HCEC 1CT (cell line): ENCODE data around the gene CYB5R4.
"Not testable (repeated sequence)": the region's sequence is repeated elsewhere in the genome, so short reads cannot be mapped to it uniquely, and the experiment has no call there.

ENCODE experiments used
- DNase-seq: peaks from one replicate; pipeline ENCODE4 v3.0.0-alpha.2; 2017

Gene CYB5R4

DNA sequence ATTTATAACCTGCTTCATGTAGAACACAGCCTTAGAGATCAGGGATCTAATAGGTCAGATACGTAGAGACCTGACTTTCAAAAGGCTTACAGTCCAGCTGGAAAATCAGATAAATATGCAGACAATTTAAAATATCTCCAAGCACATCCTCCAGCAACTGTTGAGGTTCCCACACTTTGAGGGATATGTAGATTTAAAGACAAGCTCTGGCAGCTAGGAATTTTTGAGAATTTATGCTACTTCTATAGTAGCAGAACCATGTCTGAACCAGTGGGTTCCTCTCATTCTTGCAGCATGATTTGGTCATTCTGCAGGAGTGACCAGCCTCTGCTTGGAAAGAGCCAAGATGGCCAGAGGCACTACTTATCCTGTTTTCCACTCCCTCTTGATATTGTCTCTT lies 60.5 kb downstream of the CYB5R4 start:
- no peak for DNase-seq

DNA sequence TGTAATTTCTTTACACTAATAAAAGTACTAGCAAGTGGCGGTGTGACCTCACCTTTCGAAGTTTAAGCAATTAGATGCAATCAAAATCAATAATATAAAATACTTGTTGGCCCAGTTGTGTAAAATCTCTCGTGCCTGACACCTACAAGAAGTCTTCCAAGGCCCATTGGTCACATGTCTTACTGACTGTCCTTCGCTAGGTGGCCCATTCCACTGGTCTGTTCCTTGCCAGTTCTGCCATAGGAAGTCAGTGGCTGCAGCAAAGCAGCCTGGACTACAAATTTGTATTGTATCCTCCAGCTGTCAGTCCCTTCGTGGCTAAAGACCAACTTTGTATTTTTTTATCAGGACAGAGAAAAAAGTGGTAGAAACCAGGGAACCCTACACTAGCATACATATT lies 61.8 kb downstream of the CYB5R4 start:
- no peak for DNase-seq

DNA sequence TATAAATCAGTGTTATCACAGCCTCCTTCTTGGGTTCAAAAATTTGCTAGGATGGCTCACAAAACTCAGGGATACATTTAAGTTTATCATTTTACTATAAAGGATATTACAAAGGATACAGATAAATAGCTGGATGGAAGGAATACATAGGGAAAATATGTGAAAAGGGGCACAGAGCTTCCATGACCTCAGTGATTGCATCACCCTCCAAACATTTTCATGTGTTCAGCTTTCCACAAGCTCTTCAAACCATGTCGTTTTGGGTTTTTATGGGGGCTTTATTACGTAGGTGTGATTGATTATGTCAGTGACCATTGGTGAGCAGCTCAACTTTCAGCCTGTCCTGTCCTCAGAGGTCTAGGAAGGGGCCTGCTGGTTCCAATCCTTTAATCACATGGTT lies 68.0 kb downstream of the CYB5R4 start:
- no peak for DNase-seq

DNA sequence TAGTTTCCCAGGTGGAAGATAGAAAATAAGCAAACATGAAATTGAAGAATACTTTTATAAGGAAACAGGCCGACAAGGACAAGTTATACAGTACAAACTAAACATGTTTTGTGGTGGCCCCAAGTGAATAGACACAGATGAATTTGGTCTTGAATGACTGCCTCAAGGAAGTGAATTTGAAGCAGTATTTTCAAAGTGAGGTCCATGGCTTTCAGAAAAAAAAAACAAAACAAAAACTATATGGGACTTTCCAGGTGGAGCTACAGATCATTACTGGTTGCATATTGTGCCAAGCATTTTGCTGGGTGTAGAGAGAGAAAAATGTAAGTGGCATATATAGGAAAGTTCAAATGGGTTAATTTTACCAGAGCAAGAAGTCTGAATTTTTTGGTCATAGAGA lies 68.8 kb downstream of the CYB5R4 start:
- no peak for DNase-seq

DNA sequence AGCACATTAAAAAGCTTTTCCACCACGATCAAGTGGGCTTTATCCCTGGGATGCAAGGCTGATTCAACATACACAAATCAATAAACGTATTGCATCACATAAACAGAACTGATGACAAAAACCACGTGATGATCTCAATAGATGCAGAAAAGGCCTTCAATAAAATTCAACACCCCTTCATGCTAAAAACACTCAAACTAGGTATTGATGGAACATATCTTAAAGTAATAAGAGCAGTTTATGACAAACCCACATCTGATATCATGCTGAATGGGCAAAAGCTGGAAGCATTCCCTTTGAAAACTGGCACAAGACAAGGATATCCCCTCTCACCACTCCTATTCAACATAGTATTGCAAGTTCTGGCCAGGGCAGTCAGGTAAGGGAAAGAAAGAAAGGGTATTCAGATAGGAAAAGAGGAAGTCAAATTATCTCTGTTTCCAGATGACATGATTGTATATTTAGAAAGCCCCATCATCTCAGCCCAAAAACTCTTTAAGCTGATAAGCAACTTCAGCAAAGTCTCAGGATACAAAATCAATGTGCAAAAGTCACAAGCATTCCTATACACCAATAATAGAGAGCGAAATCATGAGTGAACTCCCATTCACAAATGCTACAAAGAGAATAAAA lies 86.8 kb downstream of the CYB5R4 start:
- DNase-seq, result not testable (repeated sequence)

DNA sequence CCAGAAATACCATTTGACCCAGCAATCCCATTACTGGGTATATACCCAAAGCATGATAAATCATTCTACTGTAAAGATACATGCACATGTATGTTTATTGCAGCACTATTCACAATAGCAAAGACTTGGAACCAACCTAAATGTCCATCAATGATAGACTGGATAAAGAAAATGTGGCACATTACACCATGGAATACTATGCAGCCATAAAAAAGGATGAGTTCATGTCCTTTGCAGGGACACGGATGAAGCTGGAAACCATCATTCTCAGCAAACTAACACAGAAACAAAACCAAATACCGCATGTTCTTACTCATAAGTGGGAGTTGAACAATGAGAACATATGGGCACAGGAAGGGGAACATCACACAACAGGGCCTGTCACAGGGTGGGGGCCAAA lies 88.5 kb downstream of the CYB5R4 start:
- not testable (repeated sequence) for DNase-seq

DNA sequence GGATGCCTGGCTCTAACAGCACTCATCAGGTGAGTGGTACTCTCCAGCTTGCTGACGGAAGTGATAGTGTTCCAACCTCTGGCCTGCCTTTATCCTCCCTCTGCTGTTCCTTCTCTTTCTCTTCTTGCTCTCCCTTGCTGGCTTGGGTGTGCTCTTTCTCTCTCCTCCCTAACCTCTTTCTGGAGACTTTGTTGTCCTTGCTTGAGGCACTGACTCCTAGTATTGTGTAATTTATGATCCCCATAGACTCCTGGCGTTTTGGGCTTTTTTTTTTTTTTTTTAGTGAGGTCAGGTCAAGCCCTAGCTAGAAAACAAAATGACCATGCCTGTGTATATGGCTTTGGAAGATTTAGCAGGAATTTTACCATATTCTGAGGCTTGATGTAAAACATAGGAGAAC lies 89.4 kb downstream of the CYB5R4 start:
- DNase-seq, result no peak

DNA sequence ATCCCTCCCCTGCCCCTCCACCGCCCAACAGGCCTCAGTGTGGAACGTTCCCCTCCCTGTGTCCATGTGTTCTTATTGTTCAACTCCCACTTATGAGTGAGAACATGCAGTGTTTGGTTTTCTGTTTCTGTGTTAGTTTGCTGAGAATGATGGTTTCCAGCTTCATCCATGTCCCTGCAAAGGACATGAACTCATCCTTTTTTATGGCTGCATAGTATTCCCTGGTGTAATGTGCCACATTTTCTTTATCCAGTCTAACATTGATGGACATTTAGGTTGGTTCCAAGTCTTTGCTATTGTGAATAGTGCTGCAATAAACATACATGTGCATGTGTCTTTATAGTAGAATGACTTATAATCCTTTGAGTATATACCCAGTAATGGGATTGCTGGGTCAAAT lies 91.9 kb downstream of the CYB5R4 start:
- not testable (repeated sequence) for DNase-seq

DNA sequence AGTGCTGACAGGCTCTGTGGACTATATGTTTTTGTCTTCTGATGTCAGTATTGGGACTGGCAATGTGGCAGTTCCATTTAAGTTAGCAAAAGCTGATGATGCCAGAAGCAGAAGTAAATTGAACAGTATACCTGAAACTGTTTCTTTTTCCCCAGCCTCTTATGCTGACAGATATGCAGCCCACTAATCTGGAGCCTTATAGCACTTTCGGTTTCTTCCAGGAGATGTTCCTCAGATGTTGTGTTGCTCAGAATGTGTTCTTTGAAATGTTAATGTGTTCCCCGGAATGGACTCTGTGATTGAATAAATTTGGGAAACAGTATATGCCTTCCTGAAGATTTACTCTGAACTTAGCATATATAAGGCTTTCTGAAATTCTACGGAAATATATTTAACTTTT lies 93.3 kb downstream of the CYB5R4 start:
- DNase-seq, result no peak

DNA sequence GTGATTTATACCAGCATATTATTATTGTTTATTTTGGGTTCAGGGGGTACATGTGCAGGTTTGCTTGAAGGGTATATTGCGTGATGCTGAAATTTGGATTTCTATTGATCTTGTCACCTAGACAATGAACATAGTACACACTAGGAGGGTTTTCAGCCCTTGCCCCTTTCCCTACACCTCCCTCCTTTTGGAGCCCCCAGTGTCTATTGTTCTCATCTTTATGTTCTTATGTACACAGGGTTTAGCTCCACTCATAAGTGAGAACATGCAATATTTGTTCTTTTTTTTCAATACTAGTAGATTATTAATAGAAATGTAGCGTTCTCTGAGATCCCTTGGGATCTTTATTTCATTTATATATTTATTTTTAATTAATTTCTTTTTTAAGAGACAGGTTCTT lies 94.9 kb downstream of the CYB5R4 start:
- no peak for DNase-seq

DNA sequence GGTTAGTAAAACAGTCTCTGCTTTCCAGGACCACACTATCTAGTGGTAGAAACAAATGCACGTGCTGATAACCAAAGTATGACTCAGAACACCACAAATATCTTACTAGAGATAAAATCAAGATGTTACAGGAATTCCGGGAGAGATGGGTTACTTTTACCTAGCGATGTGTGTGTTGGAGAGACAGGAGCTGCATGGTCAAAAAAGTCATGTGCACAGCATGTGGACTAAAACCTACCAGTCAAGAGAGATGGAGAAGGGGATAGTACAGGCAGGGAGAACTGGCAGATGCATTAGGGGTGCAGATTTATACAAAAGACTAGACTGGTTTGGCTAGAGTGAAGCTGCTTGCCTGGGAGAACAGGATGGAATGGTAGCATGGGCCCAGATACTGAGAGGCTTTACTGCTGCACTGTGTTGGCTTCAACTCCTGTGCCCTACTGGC lies 98.8 kb downstream of the CYB5R4 start:
- peak; percentile 3 for DNase-seq

DNA sequence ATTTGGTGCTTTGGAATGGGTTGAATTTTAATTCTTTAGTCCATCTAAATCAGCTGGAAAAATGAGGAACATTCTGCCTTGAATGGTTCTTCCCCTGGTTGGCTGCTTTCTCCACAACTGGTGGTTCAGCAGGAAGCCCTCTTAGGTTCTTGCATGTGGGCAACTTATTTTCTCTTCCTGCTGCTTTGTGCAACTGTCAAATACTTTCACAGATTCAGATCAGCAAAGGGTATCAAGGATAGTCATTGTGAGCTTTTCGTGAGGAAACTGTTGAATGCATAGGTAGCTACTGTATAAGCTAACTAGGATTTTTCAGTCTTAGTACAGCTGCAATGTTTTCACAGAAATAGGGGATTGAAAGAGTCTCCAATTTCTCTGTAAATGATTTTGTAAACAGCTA lies 101.2 kb downstream of the CYB5R4 start:
- DNase-seq, result no peak

DNA sequence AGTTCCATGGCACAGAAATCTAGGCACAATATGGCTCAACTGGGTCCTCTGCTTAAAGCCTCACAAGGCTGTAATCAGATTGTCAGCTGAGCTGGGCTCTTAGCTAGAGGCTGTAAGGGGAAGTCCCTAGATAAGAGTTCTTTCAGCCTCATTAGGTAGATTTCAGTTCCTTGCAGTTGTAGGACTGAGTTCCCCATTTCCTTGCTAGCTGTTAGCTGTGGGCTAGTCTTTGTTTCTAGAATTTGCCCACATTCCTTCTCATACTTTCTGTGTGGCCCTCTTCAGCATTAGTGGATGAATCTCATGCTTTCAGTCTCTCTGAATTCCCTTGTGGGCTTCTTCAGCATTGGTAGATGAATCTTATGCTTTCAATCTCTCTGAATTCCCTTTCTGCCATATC lies 103.1 kb downstream of the CYB5R4 start:
- no peak for DNase-seq

DNA sequence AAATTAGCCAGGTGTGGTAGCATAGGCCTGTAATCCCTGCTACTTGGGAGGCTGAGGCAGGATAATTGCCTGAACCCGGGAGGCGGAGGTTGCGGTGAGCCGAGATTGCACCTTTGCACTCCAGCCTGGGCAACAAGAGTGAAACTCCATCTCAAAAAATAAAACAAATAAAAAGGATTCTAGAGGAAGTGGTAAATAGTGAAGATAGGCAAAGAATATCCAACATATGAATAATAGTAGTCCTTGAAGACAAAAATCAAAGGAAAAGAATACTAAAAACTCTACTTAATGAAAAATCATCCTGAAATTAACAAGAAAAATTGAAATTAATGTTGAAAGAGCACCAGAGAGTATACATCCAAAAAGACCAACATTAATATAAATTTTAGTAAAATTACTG lies 107.0 kb downstream of the CYB5R4 start:
- DNase-seq, result no peak

DNA sequence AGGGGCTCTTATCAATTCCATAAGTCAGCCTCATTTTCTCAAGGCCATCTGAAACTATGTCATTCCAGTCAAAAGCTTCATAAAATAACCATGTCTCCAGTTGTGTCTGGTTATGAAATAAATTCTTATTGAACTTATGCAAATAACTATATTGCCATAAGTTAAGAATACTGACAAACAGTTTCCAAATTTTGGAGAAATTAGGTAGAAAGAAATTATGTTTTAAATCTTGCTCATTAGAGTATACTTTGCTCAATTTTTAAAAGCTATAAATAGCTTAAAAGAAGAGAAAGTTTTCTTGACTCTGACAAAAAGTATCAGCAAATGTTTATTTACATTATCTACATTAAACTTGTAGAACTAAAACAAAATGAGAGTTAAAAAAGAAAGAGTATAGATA lies 111.1 kb downstream of the CYB5R4 start:
- DNase-seq, result no peak

DNA sequence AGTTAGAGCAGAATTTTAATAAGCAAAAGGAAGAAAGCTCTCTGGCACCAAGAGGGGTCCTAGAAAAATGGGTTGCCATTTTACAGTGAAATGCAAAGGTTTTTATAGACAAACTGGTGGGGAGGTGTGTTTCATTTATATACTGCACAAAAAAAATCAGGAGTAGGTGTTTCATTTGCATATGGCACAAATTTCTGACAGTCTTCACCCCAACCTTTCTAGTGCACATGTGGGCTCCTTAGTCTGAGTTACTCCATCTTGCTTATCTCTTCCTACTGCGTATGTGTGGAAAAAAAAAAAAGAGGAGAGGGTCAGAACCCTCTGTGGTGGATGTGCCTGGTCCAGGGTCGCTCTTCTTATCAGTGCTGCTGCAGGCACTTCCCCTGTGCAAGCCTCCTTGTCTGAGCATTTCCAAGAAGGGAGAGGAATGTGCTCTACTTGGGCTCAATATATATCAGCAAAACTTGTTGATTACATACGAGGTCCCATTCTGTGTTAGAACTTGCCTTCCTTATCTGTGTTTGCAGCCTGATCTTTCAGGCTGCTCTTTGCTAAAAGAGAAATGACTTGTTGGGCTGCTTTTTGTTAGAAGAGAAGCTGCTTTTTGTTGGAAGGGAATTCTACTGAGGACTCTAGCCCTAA lies 115.0 kb downstream of the CYB5R4 start:
- no peak for DNase-seq

DNA sequence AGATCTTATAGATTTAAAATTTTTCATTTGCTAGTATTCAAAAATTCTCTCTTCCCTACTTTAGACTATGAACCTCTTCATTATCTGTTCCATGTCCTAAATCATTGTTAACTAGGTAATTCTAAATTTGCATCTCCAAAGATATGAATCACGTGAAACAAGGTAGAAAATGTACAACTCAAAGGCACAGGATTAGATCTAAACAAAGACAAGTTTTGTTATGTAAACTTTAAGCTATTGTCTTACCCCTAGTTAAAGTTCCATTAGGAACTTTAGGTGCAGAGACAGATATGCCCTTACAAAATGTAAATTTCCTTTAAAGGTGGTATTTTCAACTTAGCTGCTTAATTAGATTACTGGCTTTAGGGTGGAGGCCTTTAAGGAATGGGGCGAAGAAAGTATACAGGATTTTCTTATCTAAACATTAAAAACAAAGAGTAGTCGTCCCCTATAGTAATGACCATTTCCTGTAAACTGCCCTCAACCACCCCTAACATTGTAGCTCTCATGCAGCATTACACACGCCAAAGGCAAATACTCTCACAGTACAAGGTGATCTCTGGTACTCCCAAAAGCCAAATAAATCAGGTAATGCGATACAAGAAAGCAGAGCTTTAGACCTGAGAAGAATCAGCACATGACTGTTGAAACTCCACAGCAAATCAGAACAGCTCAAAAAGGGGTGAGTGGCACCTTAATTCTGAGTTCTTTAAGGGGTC lies 116.7 kb downstream of the CYB5R4 start:
- no peak for DNase-seq

DNA sequence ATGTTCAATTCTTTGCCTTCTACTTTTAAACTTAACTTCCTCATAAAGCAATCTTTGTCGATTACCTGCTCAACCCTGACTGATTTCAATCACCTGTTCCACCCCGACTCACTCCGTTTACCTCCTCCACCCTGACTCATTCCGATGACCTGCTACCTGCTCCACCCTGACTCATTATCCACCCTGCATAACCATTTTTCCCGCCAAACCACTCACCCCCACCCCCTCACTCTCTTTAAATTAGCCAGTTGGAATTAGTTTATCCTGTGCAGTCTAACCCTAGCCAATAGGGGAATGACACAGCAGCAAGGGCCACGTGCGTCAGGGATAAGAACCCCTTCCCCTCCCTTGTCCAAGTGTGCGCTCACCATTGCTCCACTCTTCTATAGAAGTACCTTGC lies 117.4 kb downstream of the CYB5R4 start:
- DNase-seq, result no peak

DNA sequence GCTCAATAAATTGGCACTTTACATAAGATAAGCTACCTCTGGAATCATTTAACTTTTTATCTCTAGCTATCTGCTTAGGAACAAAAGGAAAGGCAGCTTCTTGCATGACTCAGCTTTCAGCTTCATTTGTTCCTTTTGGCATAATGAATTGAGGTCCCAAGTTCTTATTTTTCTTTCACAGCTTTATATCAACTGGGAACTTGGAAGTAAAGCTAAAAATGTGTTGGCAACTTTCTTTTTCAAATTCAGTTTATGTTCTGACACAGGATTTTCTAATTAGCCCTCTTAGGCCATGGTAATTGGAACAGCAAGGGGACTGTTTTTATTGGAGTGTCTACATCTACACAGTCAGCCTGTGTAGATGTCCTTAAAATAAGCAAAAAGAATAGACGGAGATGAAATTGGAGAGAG lies 118.8 kb downstream of the CYB5R4 start:
- DNase-seq, result no peak

DNA sequence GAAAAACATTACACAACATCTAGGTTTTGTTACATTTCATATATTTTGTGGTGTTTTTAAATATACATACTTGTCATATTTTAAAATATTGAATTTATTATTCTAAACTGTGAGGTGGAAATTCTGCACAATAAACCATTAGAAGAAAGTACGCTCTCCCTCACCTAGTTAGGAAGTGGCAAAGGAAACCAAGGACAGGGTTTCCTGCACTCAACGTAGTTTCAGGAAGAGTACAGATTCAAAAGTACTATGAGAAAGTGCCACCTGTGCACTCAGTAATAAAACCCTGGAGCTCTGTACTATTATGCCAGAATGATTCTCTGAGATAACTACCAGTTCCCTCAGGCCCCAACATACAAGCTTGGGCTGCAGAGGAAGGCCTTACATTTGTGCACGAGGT lies 119.5 kb downstream of the CYB5R4 start:
- DNase-seq, result no peak

DNA sequence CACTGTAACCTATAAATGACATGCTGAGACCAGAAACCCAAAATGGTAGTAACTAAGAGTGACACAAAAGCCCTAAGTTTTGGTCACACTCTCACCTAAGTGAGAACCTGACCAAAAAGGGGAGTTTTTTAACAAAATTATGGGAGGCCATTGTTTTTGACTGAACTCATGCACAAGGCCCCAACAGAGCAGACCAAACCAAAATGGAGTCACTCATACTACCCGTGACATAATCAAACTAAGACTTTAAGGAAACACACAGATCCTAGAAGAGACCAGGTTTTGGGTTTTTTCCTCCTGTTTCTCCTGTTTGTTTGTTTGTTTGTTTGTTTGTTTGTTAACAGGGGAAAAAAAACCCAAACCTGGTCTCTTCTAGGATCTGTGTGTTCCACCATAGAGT lies 124.9 kb downstream of the CYB5R4 start:
- no peak for DNase-seq

DNA sequence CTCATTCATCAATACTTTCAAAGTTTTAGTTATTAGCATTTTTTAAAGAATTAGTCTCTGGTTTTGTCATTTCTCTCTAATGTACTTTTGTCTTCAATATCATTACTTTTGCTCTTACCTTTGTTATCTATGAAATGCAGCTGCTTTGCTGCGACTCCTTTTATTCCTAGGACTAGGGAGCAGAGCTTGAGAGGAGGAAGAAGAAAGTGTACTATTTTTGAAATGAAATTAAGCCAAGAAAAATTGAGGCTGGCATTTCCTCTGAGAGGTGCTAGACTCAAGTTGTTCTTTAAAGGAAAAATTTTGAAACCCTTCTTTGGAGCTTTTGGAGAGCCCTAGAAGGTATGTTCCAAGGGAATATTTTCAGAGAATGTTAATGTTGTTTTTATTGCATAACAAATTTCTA lies 125.8 kb downstream of the CYB5R4 start:
- DNase-seq, result no peak

DNA sequence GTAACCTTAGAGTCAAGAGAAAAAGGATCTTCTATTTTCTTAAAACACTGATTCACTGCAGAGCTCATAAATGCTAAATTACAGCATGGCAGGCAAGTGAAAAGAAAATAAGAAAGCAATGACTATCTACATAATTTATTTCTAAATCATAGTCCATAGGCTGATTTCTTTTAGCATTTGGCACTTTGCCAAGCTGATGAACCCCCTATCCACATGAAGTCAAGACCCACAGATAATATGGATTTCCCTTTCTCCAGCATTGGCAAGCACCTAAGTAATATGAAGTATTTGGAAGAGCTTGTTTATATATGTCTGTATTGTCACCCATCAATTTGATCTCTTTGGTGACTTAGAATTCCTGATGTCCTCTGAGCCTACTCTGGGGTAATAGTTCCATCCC lies 126.2 kb downstream of the CYB5R4 start:
- no peak for DNase-seq

DNA sequence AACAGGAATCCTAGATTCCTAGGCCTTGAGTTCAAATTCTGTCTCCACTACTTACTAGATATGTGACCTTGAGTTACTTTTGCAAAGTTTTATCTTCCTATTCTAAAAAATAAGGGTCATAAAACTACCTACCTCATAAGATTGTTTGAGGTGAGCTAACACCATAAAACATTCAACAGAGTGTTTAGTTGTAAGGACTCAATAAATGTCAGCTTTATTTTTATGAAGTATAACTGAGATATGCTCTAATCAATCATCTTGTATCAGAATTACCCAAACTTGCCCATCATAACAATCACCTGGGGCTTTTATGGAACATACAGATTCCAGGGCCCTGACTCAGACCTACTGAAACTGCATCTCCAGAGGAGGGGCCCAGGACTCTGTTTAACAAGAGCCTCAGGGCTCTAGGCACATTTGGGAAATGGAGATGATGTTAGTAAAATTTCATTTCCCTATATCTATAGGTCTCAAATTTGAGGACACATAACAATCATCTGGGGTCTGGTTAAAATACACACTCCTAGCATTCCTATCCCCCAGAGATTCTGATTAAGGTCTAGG lies 138.6 kb downstream of the CYB5R4 start:
- no peak for DNase-seq
